BLaER1 treated with 17β-estradiol and CSF1 and Interleukin-3, amounts not matched to agents 10 nM and 100 nM (cell line): ENCODE measurements around the gene ZC3H7B.

Experiments used
- H3K27ac ChIP-seq, 11 experiments: shearing (Covaris generic); formaldehyde crosslinking; 2 replicates each; pipeline ENCODE4 v1.8.1; 2022
- H3K27me3 ChIP-seq, 11 experiments: shearing (Covaris generic); formaldehyde crosslinking; 2 replicates each; pipeline ENCODE4 v1.8.1; 2022
- H3K36me3 ChIP-seq, 11 experiments: shearing (Covaris generic); formaldehyde crosslinking; 2 replicates each; pipeline ENCODE4 v1.8.1; 2022
- H3K4me1 ChIP-seq, 10 experiments: shearing (Covaris generic); formaldehyde crosslinking; 2 replicates each; pipeline ENCODE4 v1.8.1; 2022
- H3K4me2 ChIP-seq, 11 experiments: shearing (Covaris generic); formaldehyde crosslinking; 2 replicates each; pipeline ENCODE4 v1.8.1; 2022
- H3K4me3 ChIP-seq, 10 experiments: shearing (Covaris generic); formaldehyde crosslinking; 2 replicates each; pipeline ENCODE4 v1.8.1; 2022
- H3K9ac ChIP-seq, 11 experiments: shearing (Covaris generic); formaldehyde crosslinking; 2 replicates each; pipeline ENCODE4 v1.8.1; 2022
- H3K9me3 ChIP-seq, 11 experiments: shearing (Covaris generic); formaldehyde crosslinking; replicated peaks in 1 of 11; 2 replicates each; pipeline ENCODE4 v1.8.1; 2022
- H4K20me1 ChIP-seq, 11 experiments: shearing (Covaris generic); formaldehyde crosslinking; 2 replicates each; pipeline ENCODE4 v1.8.1; 2022
- Cebpa-rat ChIP-seq, 11 experiments: shearing (Covaris generic); IDR thresholded peaks; 2 replicates each; pipeline ENCODE4 v1.8.1; 2022

The ZC3H7B gene

DNA sequence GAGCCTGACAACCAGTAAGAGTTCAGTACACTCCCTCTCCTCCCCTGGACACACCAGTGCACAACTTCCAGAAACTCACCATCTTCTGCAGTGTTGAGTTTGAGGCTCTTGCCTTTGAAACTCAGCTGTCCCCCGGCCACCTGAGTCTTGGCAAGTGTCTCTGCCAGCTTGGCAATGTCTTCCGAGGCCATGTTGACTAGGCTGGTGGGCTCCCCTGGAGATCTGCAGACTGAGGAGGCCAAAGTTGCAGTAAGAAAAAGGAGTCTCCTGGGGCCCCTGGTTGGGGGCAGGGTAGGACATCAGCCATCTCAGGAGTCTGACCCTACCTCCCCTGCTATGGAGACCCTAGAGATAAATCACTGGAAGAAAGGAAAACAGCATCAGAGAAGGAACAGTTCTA, 20.5 kb upstream of the ZC3H7B start:
- peaks cover 72 to 92% (median 89%) of the 10 kb centered on the region in 11 experiments for H3K36me3 ChIP-seq
- H3K27me3 ChIP-seq: no peaks in the 10 kb centered on the region
- TF ChIP-seq Cebpa-rat (IDR thresholded peaks at IDR 0.05): no peak
- H3K27ac ChIP-seq: no peak overlapping the region
- H3K4me1 ChIP-seq: peaks cover 11 to 27% (median 20%) of the 10 kb centered on the region in 10 experiments
- H4K20me1 ChIP-seq: peaks cover 0 to 95% (median 69%) of the 10 kb centered on the region in 11 experiments; a peak in 19 of 22 replicates
- H3K4me2 ChIP-seq: no peak overlapping the region
- no peak overlapping the region for H3K4me3 ChIP-seq
- peak overlapping the region in 1 of 11 experiments; percentile 18; a peak in 1 of 22 replicates for H3K9ac ChIP-seq
- H3K9me3 ChIP-seq: no peaks in the 10 kb centered on the region

DNA sequence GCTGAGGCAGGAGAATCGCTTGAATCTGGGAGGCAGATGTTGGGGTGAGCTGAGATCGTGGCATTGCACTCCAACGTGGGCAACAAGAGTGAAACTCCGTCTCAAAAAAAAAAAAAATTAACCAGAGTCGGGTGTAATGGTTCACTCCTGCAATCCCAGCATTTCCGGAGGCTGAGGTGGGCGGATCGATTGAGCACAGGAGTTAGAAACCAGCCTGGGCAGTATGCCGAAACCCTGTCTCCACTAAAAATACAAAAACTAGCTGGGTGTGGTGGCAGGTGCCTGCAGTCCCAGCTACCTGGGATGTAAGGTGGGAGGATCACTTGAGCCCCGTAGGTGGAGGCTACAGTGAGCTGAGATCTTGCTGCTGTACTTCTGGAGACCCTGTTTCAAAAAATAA, 16.9 kb upstream of the ZC3H7B start:
- Histone ChIP-seq H4K20me1 (peaks cover 0 to 63% (median 52%) of the 10 kb centered on the region in 11 experiments; a peak in 18 of 22 replicates), H3K4me3 (peak overlapping the region in 9 of 10 experiments; percentile 88 to 99 (median 93); a peak in 16 of 20 replicates), H3K4me2 (peak overlapping the region; percentile 82 to 98 (median 87)), H3K27ac (peak overlapping the region in 1 of 11 experiments; percentile 93; a peak in 1 of 22 replicates), H3K4me1 (peaks cover 29 to 46% (median 37%) of the 10 kb centered on the region in 10 experiments), H3K9me3 (no peaks in the 10 kb centered on the region), H3K36me3 (peaks cover 44 to 56% (median 55%) of the 10 kb centered on the region in 11 experiments), H3K9ac (peak overlapping the region; percentile 84 to 94 (median 91)), H3K27me3 (no peaks in the 10 kb centered on the region)
- TF ChIP-seq Cebpa-rat (IDR thresholded peaks at IDR 0.05): no peak

DNA sequence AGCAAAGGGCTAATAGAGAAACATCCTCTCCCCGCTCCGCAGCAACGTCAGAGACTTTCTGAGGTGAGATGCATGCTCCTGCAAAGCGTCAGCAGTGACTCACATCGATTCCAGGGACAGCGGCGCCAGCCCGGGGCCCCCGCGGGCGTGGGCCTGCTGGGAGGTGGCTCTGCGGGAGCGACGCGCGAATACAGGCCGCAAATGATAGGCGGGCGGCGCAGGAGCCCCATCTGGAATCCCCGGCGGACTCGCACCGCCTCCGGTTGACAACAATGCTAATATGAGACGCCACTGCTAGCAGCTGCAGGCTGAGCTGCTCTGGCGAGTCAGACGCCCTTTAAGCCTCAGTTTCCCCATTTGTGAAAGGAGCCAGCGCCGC, 15.9 kb upstream of the ZC3H7B start:
- H3K9ac ChIP-seq: peak overlapping the region; percentile 84 to 94 (median 91)
- TF ChIP-seq Cebpa-rat (IDR thresholded peaks at IDR 0.05): no peak
- no peaks in the 10 kb centered on the region for H3K9me3 ChIP-seq
- H3K4me3 ChIP-seq: peak overlapping the region; percentile 88 to 99 (median 94)
- peak overlapping the region; percentile 36 to 93 (median 89) for H3K27ac ChIP-seq
- H3K36me3 ChIP-seq: peaks cover 34 to 46% (median 45%) of the 10 kb centered on the region in 11 experiments
- peak overlapping the region; percentile 82 to 98 (median 87) for H3K4me2 ChIP-seq
- H3K27me3 ChIP-seq: no peaks in the 10 kb centered on the region
- H4K20me1 ChIP-seq: peaks cover 0 to 54% (median 42%) of the 10 kb centered on the region in 11 experiments; a peak in 18 of 22 replicates
- H3K4me1 ChIP-seq: peaks cover 29 to 46% (median 40%) of the 10 kb centered on the region in 10 experiments

DNA sequence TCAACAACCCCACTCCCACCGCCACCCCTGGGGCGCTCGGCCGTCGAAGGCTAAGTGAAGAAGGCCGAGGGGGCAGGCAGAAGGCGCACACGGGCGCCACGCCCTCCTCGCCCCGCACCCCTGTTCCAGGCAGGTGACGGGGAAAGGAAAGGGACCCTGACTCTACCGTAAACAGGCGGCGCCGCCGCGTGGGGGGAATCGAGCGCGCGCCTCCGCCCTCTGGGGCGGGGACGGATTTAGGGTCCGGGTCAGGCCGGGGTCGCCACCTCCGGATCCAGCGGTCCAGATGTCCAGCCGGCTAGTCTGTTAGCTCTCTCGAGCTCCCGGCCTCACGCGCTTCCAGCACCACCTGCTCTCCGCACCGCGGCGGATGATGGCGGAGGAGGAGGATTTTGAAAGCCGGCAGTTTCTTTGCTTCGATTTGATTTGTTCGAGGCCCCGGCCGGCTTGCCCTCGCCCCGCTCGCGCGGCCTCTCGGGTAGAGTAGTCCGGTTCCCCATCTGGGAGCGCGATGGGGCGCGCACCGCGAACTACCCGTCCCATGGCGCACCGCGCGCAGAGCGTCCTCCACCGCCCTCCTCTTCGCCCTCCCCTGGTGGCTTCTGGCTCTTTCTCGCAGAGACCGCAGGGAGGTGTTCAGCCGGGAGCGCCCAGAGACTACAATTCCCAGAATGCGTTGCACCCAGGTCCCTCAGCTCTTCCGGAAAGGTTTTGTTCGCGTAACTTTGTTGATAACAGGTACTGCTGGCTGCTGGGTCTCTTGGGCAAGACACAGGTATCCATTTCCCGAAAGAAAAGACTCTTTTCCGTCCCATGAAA, 15.3 kb upstream of the ZC3H7B start, which contains the start of gene RANGAP1:
Gene RANGAP1 (minus strand): TSS at position 368 of the 819 bp plus-strand sequence. CDS start 5,143 bp downstream, outside the sequence.
- Histone ChIP-seq H3K4me3 (peak within 1 kb of the TSS; percentile 88 to 99 (median 94)), H3K36me3 (peaks cover 28 to 40% (median 39%) of the 10 kb centered on the region in 11 experiments), H3K27ac (peak within 1 kb of the TSS; percentile 73 to 93 (median 89)), H3K9me3 (no peaks in the 10 kb centered on the region), H3K4me1 (peaks cover 29 to 46% (median 40%) of the 10 kb centered on the region in 10 experiments), H3K4me2 (peak within 1 kb of the TSS; percentile 82 to 98 (median 87)), H3K27me3 (no peaks in the 10 kb centered on the region), H4K20me1 (peaks cover 0 to 48% (median 36%) of the 10 kb centered on the region in 11 experiments; a peak in 18 of 22 replicates), H3K9ac (peak within 1 kb of the TSS; percentile 84 to 94 (median 91))
- TF ChIP-seq Cebpa-rat (IDR thresholded peaks at IDR 0.05): no peak

DNA sequence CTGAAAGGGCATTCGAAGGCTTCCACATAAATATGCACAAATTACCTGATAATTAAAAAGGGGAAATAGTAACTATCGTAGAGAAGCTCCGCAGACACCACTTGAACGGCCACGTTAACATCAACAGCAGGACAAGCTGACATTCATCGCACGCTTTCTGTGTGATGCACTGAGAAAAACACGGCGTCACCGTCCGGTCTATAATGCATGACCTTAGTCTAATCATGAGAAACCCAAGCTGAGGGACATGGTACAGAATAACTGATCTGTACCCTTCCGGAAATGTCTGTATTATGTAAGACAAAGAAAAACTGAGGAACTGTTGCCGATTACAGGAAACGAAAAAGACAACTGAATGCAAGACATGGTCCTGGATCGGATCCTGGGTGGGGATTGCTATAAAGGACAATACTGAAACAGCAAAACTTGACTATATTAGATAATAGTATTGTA, 14.7 kb upstream of the ZC3H7B start:
- Histone ChIP-seq H3K4me2 (peak overlapping the region; percentile 67 to 83 (median 72)), H3K9ac (peak overlapping the region; percentile 73 to 94 (median 88)), H3K4me3 (peak overlapping the region; percentile 88 to 99 (median 94)), H3K4me1 (peaks cover 29 to 46% (median 38%) of the 10 kb centered on the region in 10 experiments), H3K36me3 (peaks cover 22 to 34% (median 33%) of the 10 kb centered on the region in 11 experiments), H4K20me1 (peaks cover 0 to 41% (median 30%) of the 10 kb centered on the region in 11 experiments; a peak in 18 of 22 replicates), H3K27ac (peak overlapping the region; percentile 73 to 93 (median 89); a peak in 21 of 22 replicates), H3K9me3 (no peaks in the 10 kb centered on the region), H3K27me3 (no peaks in the 10 kb centered on the region)
- TF ChIP-seq Cebpa-rat (IDR thresholded peaks at IDR 0.05): peak in 1 of 11 experiments; percentile 17; a peak in 3 of 22 replicates

DNA sequence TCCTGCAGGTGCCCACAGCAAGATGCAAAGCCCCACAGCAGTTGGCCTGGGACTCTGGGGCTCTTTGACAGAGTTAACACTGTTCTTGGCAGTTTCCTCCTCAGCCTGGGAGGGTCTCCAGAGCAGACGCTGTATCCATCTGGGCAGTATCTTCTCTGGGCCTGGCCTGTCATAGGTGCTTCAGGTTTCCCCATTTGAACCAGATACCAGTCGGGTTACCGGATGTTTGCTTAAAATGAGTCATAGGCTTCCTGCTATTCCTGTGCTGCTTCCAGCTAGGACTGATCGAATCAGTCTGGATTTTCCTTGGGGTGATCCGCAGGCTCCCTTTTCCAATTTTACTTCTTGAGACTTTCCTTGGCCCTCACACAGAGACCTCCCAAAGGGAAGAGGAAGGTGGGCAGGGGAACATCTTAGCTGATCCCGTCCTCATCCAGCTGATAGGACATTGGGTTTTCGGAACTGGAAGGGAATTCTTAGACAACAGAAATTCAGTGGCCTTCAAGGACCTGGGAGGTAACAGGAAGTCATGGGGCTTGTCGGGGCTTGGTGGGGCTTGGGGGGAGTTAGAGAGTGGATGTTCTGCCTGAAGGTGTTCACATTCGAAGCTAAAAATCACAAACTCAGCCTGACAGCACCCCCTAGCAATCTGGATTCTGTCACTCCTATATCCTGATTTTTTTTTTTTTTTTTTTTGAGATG, 12.9 kb upstream of the ZC3H7B start:
- Histone ChIP-seq H3K9me3 (peaks cover 0 to 3% (median 0%) of the 10 kb centered on the region in 11 experiments; a peak in 1 of 22 replicates), H3K27me3 (no peaks in the 10 kb centered on the region), H4K20me1 (peaks cover 0 to 24% (median 17%) of the 10 kb centered on the region in 11 experiments; a peak in 17 of 22 replicates), H3K9ac (peak overlapping the region in 5 of 11 experiments; percentile 10 to 91 (median 14); a peak in 4 of 22 replicates), H3K36me3 (peaks cover 11 to 16% (median 16%) of the 10 kb centered on the region in 11 experiments; a peak in 20 of 22 replicates), H3K4me2 (peak overlapping the region in 9 of 11 experiments; percentile 67 to 83 (median 72); a peak in 16 of 22 replicates), H3K4me1 (peaks cover 29 to 43% (median 37%) of the 10 kb centered on the region in 10 experiments), H3K4me3 (no peak overlapping the region), H3K27ac (peak overlapping the region in 9 of 11 experiments; percentile 43 to 93 (median 89); a peak in 16 of 22 replicates)
- TF ChIP-seq Cebpa-rat (IDR thresholded peaks at IDR 0.05): no peak

DNA sequence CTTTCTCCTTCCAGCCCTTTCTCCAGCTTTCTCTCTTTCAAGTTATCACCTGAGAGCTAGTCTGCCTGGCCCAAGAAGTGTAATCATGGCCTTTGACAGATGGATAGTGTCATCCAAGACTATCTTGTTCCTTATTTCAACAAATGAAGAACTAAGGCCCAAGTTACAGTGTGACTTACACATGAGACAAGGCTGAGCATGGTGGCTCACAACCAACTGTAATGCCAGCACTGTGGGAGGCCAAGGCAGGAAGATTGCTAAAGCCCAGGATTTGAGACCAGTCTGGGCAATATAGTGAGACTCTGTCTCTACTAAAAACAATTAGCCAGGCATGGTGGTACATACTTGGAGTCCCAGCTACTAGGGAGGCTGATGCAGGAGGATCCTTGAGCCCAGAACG, 11.7 kb upstream of the ZC3H7B start:
- Histone ChIP-seq H3K4me1 (peaks cover 22 to 33% (median 28%) of the 10 kb centered on the region in 10 experiments), H3K4me2 (peak overlapping the region in 1 of 11 experiments; percentile 50; a peak in 1 of 22 replicates), H3K4me3 (no peak overlapping the region), H3K9ac (no peak overlapping the region), H3K27ac (no peak overlapping the region), H3K9me3 (peaks cover 0 to 10% (median 4%) of the 10 kb centered on the region in 11 experiments; a peak in 11 of 22 replicates), H4K20me1 (peaks cover 0 to 11% (median 5%) of the 10 kb centered on the region in 11 experiments; a peak in 13 of 22 replicates), H3K36me3 (peaks cover 1 to 4% (median 3%) of the 10 kb centered on the region in 11 experiments; a peak in 16 of 22 replicates), H3K27me3 (no peaks in the 10 kb centered on the region)
- no peak for TF ChIP-seq Cebpa-rat (IDR thresholded peaks at IDR 0.05)
